Inflammatory macrophage treated with lipopolysaccharide for 4 hours (primary cell): ENCODE data around the gene PRKAG1.
A peak's percentile ranks its signal among the peaks of the same experiment; 100 is the strongest.

Experiments
- DNase-seq: peaks from one replicate; pipeline ENCODE4 v3.0.0-alpha.2; 2020

The PRKAG1 gene

GRCh38 chr12:49000346-49000745 is 18.2 kb downstream of the PRKAG1 start:
- DNase-seq = no peak

GRCh38 chr12:48999371-49000131 is 19.0 kb downstream of the PRKAG1 start, which contains the start of gene DDN:
TSS of gene DDN (minus strand) at chr12:48999375. CDS start at chr12:48999287, 88 bp downstream.
- DNase-seq = no peak

- DNase-seq = no peak
These were observed 19.9 kb downstream of the PRKAG1 start for GRCh38 chr12:48998497-48999353.

DNA sequence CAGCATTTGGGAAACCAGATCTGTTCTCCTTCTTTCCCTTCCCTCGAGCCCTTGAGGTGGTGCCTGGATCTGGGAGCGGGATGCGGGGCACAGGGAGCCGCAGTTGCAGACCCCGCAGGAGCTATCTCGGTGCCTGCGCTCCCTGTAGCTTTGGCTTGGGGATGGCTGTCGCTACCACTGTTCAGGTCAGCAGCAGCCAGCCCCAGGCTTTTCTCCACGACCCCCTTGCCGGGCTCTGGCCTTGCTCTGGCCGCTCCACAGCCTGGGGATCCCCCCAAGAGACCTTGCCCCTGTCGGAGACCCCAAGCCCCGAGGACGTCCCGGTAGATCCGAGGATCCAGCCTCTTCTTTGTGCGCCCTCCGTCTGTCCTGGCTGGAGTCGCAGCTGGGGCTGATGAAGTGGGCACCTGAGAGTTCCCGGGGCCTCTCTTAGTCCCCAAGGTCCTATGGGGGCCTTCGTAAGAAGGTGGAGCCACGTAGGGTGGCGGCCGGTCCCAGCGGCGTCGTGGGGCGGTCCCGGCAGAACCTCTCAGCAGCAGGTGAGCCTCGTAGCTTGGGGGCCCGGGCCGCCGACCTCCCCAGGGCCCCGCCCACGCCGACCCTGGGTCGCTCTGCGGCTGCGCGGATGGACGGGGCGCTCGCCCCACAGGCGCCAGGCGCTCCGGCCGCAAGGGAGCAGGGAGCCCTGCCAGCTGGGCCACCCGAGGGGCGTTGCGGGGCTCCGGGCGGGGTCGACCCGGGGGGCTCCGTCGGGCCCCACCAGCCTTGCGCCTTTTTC is 20.7 kb downstream of the PRKAG1 start:
- DNase-seq = no peak

- peak; percentile 83 for DNase-seq
These were observed 21.5 kb downstream of the PRKAG1 start for GRCh38 chr12:48996794-48997718.

DNA sequence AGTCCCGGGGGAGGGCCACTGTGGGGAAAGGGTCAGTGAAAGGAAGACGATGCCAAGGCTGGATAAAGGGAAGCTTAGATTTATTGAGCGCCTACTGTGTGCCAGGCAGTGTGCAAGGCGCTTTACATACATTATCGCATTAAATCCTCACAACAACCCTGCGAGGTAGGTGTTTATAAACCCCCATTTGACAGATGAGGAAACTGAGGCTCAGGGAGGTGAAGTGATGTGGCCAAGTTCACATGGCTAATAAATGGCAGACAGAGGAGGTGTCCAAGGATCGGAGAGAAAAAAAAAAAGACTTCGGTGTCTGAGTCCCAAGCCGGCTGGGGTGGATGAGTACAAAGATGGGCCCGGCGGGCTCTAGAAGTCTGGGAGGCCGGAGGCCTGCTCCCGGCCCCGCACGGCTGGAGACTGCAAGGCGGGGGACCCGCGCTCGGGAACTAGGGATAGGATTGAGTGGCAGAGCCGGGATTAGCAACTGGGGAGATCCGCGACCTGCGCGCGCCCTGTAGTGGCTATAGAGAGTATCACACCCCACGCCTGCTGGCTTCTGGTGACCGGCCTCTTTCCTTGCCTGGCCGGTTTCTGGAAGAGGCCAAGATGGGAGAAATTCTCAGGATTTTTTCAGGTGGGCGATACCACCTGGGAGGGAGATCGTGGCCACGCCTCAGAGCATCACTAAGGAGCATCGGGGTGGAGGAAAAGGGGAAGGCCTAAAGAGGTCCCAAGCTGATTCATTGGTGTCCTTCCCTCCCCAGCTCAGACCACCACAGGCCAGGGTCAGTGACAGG is 23.3 kb downstream of the PRKAG1 start:
- DNase-seq = peak; percentile 67

DNA sequence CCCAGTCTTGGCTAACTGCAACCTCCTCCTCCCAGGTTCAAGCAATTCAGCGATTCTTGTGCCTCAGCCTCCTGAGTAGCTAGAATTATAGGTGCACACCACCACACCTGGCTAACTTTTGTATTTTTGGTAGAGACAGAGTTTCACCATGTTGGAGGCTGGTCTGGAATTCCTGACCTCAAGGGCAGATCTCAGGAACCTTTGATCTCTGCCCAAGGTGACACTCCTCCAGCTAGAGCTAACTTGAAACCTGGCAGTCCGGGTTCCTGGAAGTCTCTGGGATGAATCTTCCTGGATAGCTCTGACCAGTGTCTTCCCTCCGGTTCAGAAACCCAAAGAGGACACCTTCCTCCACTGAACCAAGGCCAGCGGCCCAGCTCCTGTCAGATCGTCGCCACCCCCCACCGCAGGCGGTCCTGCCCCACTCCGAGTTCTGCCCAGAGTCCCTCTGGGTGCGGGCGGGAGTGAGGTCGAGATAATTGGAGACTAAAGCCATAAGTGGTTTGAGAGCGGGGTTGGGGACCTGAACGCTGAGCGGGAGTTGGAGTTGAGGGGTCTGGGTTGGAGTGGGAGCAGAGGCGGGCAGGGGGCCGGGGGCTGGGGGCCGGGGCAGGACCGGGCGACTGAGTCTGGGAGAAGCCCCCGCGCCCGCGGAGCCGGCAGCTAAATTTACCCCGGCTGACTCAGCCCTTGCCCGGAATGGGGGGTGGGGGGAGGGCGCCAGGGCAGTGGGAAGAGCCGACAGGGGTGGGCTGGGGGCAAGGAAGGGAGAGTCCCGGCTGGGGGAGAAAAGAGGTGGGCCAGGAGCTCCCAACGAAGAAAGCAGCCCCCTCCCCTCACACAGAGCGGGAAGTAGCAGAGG is 24.1 kb downstream of the PRKAG1 start:
- no peak for DNase-seq

- no peak for DNase-seq
These were observed 24.8 kb downstream of the PRKAG1 start for GRCh38 chr12:48993787-48994186.

GRCh38 chr12:48991247-48992050 is 27.1 kb downstream of the PRKAG1 start:
- no peak for DNase-seq

GRCh38 chr12:48990552-48990951 is 28.0 kb downstream of the PRKAG1 start:
- no peak for DNase-seq

DNA sequence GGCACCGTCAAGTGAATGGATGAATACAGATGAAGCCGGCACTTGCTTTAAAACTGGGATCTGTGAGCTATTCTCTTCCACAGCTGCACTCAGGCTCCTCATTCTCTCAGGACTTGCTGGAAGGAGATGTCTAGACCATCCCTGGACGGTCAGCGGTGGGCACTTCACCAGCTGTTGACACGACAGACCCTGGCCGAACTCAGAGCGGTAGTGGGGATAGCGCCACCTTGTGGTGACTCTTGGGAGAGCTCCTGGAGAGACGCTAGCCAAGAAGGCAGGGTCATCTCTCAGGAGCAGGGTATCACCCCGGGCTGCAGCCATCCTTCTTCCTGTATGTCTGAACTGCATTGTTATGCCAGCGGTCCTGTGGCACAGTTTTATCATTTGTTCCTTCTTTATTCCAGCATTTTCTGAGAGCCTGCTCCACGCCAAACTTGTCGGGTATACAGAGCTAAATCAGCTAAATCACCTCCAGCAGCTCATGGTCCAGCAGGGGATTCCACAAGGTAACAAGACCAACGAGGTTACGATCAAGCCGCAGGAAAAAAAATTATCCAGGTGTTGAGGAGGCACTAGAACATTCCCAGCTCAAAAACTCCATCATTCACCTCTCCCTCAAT is 30.4 kb downstream of the PRKAG1 start:
- DNase-seq = peak; percentile 65

GRCh38 chr12:48986720-48987291 is 31.8 kb downstream of the PRKAG1 start:
- DNase-seq = no peak

DNA sequence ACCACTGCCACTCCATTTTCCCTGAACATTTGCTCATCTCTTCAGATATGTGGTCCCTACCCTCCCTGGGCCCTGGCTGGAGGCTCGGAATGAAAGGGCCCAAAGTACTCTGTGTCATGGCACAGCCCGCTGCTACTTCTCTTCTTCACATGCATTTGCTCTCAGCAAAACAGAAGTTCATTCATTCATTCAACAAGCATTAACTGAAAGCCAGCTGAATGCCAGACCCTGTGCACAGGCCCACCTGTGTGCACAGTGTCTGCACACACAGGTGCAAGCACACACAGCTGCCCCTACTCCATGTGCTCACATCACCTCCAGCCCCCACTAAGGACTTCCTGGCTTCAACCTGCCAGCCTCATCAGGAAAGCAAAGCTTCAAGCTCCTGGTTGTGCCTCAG is 32.7 kb downstream of the PRKAG1 start:
- no peak for DNase-seq

DNA sequence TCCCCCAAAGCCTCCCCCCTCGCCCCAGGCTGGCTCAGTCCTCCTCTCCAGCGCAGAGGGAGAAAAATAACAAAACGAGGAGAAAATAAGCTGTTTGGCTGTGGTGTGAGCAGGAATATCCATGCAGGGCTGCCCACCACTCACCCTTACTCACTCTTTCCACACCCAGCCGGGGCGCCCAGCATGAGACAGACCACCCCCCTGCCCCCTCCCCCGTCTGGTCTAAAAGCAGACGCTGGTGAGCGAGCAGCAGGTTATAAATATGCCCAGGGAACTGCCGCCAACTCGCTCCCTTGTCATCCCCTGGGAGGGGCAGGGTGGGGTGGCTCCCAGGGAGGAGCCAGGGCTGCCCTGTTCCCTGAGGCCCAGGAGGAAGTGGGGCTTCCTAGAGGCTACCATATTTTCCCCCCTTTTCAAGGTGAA is 33.1 kb downstream of the PRKAG1 start:
- no peak for DNase-seq

- DNase-seq = no peak
These were observed 36.0 kb downstream of the PRKAG1 start for GRCh38 chr12:48982397-48983080.

DNA sequence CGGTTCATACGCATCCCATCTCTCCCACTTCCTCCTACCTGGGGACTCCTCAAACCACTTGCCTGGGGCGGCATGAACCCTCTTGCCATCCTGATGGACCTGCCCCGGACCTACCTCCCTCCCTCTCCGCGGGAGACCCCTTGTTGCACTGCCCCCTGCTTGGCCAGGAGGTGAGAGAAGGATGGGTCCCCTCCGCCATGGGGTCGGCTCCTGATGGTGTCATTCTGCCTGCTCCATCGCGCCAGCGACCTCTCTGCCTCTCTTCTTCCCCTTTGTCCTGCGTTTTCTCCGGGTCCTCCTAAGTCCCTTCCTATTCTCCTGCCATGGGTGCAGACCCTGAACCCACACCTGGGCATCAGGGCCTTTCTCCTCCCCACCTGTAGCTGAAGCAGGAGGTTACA is 36.8 kb downstream of the PRKAG1 start:
- no peak for DNase-seq

DNA sequence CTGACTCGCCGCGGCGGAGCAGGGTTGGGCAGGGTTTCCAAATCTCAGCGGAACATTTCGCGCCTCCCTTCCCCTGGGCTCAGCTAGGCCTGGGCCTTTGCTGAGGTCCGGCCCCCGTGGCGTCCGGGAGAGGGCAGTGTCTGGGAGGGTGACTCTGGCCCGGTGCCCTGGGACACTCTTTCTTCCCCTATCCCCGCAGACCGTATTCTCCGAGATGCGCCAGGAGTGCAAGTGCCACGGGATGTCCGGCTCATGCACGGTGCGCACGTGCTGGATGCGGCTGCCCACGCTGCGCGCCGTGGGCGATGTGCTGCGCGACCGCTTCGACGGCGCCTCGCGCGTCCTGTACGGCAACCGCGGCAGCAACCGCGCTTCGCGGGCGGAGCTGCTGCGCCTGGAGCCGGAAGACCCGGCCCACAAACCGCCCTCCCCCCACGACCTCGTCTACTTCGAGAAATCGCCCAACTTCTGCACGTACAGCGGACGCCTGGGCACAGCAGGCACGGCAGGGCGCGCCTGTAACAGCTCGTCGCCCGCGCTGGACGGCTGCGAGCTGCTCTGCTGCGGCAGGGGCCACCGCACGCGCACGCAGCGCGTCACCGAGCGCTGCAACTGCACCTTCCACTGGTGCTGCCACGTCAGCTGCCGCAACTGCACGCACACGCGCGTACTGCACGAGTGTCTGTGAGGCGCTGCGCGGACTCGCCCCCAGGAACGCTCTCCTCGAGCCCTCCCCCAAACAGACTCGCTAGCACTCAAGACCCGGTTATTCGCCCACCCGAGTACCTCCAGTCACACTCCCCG is 37.4 kb downstream of the PRKAG1 start:
- peak; percentile 50 for DNase-seq
